Thoracic aorta (tissue), 2 donors: ENCODE data around the gene CACNB1. TPM values are rescaled to one million over a fixed set of nuclear protein-coding genes. Genes with fewer than 3 reads are reported as not detected.

ENCODE experiments used
- ATAC-seq: fragments of 150-250 bp; one replicate; pipeline ENCODE4 v1.8.0; 2017; ENCODE audit warnings: low read depth; ENCODE audit not compliant: insufficient number of reproducible peaks, low FRiP score
- DNase-seq: peaks from one replicate; pipeline ENCODE4 v3.0.0-alpha.2; 2020; ENCODE audit warnings: low spot score
- H3K27ac ChIP-seq, 2 donors: fragments of 200-600 bp; sonication (generic); 1 replicate in 1 of 2; 2 replicates in 1 of 2; pipeline ENCODE4 v1.5.1; 2016; ENCODE audit warnings: mild to moderate bottlenecking in 2 of 2, moderate library complexity in 2 of 2
- H3K27me3 ChIP-seq: fragments of 200-600 bp; sonication (generic); replicated peaks from 2 replicates; pipeline ENCODE4 v1.6.0; 2016; ENCODE audit warnings: mild to moderate bottlenecking; ENCODE audit not compliant: insufficient read depth
- H3K36me3 ChIP-seq: fragments of 200-600 bp; sonication (generic); one replicate; pipeline ENCODE4 v1.5.1; 2016
- H3K4me1 ChIP-seq, 2 donors: fragments of 200-600 bp; sonication (generic); 1 replicate in 1 of 2; 2 replicates in 1 of 2; pipeline versions ENCODE4 v1.5.1 to v1.6.0; 2016; ENCODE audit warnings: low read depth in 2 of 2, mild to moderate bottlenecking in 1 of 2; ENCODE audit not compliant: control insufficient read depth in 1 of 2
- H3K4me3 ChIP-seq: fragments of 200-600 bp; sonication (generic); 2 replicates; pipeline ENCODE4 v1.5.1; 2016; ENCODE audit warnings: mild to moderate bottlenecking
- H3K9me3 ChIP-seq: fragments of 200-600 bp; sonication (generic); 2 replicates; pipeline ENCODE4 v1.5.1; 2016
- total RNA-seq, 2 donors: library from RNA; depleted of rRNA; stranded (reverse); fragments of >200 nt; gene quantifications; one replicate each; pipeline versions ENCODE4 v1.1.0 to v1.2.3, GENCODE V29; 2016
- TF ChIP-seq, protein P1 (sequence below): fragments of 200-600 bp; sonication (generic); IDR thresholded peaks from one replicate; pipeline ENCODE4 v1.5.1; 2019; ENCODE audit warnings: antibody characterized with exemption

Gene CACNB1
- total RNA-seq, 2 donors from 2014 or later: 14.3 to 15.6 TPM

DNA sequence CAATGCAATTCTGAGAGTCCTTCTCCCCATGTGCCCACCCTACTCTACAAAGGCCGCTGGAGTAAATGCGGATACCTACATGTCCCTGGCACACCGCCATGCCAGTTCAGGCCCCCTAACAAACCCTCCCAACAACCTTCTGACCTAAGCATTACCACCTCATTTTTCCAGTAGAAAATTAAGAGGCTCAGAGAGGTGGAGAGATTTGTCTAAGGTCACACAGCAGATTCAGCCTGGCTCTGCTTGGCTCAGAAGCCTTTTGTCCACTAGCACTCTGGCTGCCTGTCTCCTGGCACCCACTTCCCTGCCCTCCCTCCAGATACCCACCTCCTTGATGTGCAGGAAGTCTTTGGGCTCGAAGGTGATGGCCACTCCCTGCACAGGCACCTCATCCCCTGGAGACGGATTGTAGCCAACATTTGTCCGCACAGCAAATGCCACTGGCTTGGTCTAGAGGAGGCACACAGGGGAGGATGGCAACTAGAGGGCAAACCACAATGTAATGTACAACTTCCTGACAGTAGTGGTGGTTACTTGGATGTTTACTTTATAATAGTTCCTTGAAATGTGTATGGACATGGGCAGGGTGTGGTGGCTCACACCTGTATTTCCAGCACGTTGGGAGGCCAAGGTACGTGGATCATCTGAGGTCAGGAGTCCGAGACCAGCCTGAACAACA, 10.2 kb downstream of the CACNB1 start:
- TF ChIP-seq, protein P1, sequence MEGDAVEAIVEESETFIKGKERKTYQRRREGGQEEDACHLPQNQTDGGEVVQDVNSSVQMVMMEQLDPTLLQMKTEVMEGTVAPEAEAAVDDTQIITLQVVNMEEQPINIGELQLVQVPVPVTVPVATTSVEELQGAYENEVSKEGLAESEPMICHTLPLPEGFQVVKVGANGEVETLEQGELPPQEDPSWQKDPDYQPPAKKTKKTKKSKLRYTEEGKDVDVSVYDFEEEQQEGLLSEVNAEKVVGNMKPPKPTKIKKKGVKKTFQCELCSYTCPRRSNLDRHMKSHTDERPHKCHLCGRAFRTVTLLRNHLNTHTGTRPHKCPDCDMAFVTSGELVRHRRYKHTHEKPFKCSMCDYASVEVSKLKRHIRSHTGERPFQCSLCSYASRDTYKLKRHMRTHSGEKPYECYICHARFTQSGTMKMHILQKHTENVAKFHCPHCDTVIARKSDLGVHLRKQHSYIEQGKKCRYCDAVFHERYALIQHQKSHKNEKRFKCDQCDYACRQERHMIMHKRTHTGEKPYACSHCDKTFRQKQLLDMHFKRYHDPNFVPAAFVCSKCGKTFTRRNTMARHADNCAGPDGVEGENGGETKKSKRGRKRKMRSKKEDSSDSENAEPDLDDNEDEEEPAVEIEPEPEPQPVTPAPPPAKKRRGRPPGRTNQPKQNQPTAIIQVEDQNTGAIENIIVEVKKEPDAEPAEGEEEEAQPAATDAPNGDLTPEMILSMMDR: no peak
- no peak overlapping the region for H3K4me3 ChIP-seq
- DNase-seq (no peak), ATAC-seq (no peak)
- no peaks in the 10 kb centered on the region for H3K4me1 ChIP-seq
- H3K27me3 ChIP-seq: no peaks in the 10 kb centered on the region
- H3K36me3 ChIP-seq: peaks cover 81% of the 10 kb centered on the region
- H3K27ac ChIP-seq: no peak overlapping the region
- no peaks in the 10 kb centered on the region for H3K9me3 ChIP-seq

GRCh38 chr17:39186481-39187002, 10.9 kb downstream of the CACNB1 start:
- H3K36me3 ChIP-seq: peaks cover 75% of the 10 kb centered on the region
- no peaks in the 10 kb centered on the region for H3K9me3 ChIP-seq
- H3K4me1 ChIP-seq: no peaks in the 10 kb centered on the region
- no peak overlapping the region for H3K27ac ChIP-seq
- TF ChIP-seq, protein P1: no peak
- DNase-seq: no peak
- no peak for ATAC-seq
- no peaks in the 10 kb centered on the region for H3K27me3 ChIP-seq
- H3K4me3 ChIP-seq: no peak overlapping the region

- DNase-seq: no peak
- H3K4me1 ChIP-seq: no peaks in the 10 kb centered on the region
- no peak overlapping the region for H3K27ac ChIP-seq
- no peak overlapping the region for H3K4me3 ChIP-seq
- no peak for ATAC-seq
- TF ChIP-seq, protein P1: no peak
- H3K36me3 ChIP-seq: peaks cover 64% of the 10 kb centered on the region
- no peaks in the 10 kb centered on the region for H3K27me3 ChIP-seq
- H3K9me3 ChIP-seq: no peaks in the 10 kb centered on the region
These were observed 13.7 kb downstream of the CACNB1 start for GRCh38 chr17:39183720-39184119.

DNA sequence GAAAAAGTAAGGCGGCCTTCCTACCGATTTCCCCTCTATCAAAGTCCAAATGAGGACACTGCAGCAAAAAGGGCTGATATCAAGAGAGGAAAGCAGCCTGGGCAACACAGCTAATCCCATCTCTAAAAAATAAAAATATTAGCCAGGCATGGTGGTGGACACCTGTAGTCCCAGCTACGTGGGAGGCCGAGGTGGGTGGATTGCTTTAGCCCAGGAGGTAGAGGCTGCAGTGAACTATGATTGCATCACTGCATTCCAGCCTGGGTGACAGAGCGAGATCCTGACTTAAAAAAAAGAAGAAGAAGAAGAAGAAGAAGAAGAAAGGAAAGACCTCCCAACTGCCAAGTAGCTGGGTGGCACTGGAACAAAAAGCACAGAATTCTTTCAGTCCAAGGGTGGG, 14.4 kb downstream of the CACNB1 start:
- no peaks in the 10 kb centered on the region for H3K4me1 ChIP-seq
- H3K9me3 ChIP-seq: no peaks in the 10 kb centered on the region
- TF ChIP-seq, protein P1: no peak
- H3K36me3 ChIP-seq: peaks cover 58% of the 10 kb centered on the region
- no peaks in the 10 kb centered on the region for H3K27me3 ChIP-seq
- no peak overlapping the region for H3K27ac ChIP-seq
- no peak for ATAC-seq
- H3K4me3 ChIP-seq: no peak overlapping the region
- no peak for DNase-seq

GRCh38 chr17:39181303-39181702, 16.2 kb downstream of the CACNB1 start:
- Histone ChIP-seq H3K4me3 (no peak overlapping the region), H3K4me1 (peaks cover 0 to 6% of the 10 kb centered on the region in 2 donors), H3K9me3 (no peaks in the 10 kb centered on the region), H3K27me3 (no peaks in the 10 kb centered on the region), H3K27ac (no peak overlapping the region), H3K36me3 (peaks cover 50% of the 10 kb centered on the region)
- no peak for DNase-seq
- TF ChIP-seq, protein P1: no peak
- no peak for ATAC-seq
